Erythroblast (primary cell): Measurements from ENCODE around the gene MFAP4.

ENCODE experiments used
- GATA1 ChIP-seq: IDR thresholded peaks from 2 replicates; pipeline ENCODE4 v1.6.1; 2011; ENCODE audit warnings: low read depth, mild to moderate bottlenecking, control low read depth, low read length, moderate library complexity
- POLR2A ChIP-seq: IDR thresholded peaks from 2 replicates; pipeline ENCODE4 v1.6.1; 2011; ENCODE audit warnings: mild to moderate bottlenecking, low read length

GRCh38 chr17:19377602-19378415 lies 9.2 kb downstream of the MFAP4 start:
- TF ChIP-seq POLR2A (peak; percentile 86), GATA1 (no peak)
